CMK (cell line): ENCODE measurements around the gene SPTBN5.
A peak's percentile ranks its signal among the peaks of the same experiment; 100 is the strongest.

Experiments used
- DNase-seq: peaks from one replicate; pipeline ENCODE4 v3.0.0-alpha.2; 2010; ENCODE audit warnings: low read depth

SPTBN5 gene

DNA sequence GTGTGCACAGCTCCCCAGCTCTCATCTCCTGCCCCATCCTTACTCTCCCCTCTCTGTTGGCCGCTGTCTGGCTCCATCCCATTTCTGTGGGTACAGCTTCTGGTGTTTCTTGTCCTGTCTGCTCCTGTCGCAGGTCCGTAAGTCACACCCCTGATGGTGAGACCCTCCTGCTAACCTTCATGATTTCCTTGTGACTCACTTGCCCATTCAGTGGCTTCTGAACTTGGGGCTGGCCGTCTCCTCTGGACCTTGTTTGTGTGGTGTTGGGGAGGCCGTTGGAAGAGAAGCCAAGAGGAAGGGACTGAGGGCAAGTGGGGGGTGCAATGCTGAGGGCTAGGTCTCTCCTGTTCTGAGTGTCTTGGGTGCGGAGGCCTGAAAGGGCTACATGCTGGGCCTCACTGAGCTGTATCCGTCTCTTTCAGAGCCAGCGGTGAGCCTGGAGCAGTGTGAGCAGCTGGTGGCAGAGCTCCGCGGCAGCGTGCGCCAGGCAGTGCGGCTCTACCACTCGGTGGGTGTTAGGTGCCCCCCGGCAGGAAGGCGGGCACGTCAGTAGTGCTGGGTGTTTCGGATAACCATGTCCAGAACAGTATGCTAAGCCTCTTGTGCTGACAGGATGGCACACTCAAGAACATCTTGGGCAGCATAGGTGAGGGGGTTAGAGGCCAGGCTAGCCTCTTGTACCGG, 69.6 kb downstream of the SPTBN5 start:
- no peak for DNase-seq

DNA sequence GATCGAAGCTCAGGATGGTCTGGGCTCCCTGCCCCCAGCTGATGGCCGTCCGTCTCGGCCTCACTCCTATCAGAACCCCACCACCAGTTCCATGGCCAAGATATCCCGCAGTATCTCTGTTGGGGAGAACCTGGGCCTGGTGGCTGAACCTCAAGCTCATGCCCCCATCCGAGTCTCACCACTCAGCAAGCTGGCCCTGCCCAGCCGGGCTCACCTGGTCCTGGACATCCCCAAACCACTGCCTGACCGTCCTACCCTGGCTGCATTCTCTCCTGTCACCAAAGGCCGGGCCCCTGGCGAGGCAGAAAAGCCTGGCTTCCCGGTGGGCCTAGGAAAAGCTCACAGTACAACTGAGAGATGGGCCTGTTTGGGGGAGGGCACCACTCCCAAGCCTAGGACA, 70.4 kb downstream of the SPTBN5 start:
- no peak for DNase-seq

DNA sequence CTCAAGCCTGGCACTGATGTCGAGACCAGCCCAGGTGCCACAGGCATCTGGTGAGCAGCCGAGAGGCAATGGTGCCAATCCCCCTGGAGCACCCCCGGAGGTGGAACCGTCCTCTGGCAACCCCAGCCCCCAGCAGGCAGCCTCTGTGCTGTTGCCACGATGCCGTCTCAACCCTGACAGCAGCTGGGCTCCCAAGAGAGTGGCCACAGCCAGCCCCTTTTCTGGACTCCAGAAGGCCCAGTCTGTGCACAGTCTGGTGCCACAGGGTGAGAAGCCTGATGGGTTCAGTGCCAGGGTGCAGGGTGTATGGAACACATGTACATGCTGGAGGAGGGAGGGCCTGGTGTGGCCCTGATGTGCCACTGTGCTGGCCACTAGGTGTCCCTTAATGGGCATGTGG, 70.9 kb downstream of the SPTBN5 start:
- no peak for DNase-seq

DNA sequence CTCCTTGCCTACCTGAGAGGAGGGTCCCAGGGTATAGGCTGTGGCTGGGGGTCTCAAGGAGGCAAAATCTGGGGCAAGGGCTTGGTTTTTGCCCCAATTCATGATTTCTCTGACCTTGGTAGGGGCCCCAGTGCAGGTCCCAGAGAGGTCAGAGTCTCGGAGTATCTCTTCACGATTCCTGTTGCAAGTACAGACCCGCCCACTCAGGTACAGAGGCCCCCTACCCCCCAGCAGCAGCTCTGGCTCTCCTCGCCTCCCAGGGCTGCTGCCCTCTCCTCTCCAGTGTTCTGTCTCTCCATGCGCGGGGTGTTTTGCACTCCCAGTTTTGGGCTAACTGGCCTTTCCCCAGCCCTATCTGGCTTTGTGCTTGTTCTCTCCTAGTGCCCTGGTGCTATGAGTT, 71.4 kb downstream of the SPTBN5 start:
- no peak for DNase-seq

DNA sequence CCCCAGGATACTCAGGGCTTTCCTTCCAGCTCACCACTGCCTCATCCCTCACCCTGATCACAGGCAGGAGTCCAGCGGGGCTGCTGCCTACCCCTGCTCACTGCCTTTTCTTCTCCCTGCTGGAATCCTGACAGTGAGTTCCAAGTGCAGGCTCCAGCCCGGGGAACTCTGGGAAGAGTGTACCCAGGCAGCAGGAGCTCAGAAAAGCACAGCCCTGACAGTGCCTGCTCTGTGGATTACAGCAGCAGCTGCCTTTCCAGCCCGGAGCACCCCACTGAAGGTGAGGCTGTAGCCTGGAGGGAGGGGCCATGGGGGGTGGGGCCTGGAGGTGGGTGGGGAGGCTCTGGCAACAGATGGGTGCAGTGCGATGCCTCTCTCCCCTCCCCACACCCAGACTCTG, 72.0 kb downstream of the SPTBN5 start:
- DNase-seq: no peak

DNA sequence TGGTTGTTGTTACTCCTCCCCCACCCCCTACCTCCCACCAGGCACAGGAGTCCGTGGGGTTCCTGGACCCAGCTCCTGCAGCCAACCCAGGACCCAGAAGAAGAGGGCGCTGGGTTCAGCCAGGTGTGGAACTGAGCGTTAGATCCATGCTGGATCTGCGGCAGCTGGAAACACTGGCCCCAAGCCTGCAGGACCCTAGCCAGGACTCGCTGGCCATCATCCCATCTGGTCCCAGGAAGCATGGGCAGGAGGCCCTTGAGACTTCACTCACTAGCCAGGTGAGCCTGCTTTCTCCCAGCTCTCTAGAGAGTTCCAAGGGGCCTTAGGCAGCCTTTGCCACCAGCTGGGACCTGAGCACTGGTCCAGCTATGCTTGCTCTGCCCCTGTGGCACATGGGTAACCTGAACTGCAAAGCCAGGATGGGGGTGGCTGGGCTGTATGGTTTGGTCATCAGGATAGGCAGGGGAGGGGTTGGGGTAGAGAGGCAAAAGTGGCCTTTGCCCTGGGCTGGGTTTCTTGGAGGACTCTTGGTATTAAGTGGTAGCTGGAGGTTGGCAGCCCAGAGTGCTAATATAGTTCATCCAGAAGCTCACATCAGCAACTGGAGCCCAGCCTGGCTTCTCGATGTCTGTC, 72.9 kb downstream of the SPTBN5 start:
- DNase-seq: no peak

DNA sequence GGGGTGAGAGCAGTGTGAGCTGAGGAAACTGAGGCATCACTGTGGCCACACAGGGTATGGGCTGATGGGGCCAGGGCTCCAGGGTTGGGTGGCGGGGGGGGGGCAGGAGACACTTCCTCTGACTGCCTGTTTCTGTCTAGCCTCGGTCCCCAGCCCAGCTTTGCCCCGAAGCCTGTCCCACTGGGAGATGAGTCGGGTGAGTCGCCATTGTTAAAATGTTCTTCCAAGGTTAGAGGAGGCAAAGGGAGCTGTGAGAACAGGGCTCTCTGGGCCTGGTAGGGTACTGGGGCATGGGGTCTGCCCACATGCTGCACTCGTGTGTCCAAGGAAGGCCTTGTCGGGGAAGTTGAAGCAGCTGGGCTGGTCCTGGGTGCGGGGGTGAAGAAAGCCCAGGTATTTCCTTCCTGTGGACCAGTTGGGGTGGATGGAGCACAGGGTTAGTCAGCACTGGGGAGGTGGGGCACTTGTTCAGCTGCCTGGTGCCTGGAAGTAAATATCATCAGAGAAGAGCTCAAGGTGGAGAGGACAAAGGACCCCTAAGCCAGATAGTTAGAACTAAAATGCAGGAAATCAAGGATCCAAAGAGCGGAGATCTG, 74.3 kb downstream of the SPTBN5 start:
- DNase-seq: no peak

DNA sequence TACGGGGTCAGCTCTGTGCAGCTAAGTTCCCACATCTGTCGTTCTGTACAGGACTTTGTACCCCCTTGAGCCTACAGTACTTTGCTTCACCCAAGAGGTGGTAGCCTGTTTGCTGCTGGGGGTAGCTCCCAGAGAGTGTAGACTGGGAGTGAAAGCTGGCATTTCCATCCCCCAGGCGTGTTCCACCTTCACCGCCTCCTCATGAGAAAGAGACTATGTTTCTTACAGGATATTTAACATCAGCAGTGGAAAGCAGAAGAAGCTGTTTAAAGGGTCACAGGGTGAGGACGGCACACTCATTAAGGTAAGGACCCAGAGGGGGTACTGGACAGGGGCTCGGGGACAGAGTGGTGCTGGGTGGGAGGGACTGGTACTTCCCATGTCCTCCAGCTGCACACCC, 76.1 kb downstream of the SPTBN5 start:
- no peak for DNase-seq

DNA sequence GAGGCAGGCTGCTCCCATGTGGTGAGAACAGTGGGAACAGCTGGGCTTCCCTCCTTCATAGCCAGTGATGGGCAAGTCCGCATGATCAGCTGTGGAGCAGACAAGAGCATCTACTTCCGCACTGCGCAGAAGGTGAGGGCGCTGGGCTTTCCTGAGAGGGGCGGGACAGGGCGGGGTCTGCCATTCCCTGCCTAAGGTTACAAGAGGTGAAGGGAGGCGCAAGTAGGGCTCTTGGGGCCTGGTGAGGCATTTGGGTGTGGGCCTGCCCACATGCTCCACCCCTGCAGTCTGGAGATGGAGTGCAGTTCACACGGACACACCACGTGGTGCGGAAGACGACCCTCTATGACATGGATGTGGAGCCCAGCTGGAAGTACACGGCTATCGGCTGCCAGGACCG, 76.5 kb downstream of the SPTBN5 start:
- DNase-seq: no peak

DNA sequence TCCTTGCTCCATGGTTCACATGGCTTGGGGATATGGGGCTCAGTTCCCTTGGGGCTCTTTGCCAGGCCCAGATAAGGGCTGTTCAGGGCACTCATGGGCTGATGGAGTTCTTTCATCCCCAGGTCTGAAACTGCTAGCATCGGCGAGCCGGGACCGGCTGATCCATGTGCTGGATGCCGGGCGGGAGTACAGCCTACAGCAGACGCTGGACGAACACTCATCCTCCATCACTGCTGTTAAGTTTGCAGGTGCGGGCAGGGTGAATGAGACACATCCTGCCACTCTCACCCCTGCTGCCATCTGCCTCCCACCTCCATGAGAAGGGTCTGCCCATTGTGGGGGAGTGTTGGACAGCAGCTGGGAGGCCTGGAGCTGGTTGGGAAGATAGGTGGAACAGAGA, 77.1 kb downstream of the SPTBN5 start:
- DNase-seq: no peak

DNA sequence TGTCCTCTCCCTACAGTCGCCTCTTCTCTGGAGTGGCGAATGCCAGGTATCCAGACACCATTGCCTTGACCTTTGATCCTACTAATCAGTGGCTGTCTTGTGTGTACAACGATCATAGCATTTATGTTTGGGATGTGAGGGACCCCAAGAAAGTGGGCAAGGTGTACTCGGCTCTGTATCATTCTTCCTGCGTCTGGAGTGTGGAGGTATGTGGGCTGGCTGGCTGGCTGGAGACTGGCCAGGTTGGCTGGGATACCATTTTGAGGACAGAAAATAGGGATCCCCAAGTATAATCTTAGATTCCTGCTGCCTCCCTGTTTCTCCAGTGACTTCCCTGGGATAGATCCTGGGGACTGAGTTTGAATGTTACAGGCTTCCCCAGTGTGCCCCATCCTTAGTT, 79.3 kb downstream of the SPTBN5 start:
- DNase-seq: no peak

DNA sequence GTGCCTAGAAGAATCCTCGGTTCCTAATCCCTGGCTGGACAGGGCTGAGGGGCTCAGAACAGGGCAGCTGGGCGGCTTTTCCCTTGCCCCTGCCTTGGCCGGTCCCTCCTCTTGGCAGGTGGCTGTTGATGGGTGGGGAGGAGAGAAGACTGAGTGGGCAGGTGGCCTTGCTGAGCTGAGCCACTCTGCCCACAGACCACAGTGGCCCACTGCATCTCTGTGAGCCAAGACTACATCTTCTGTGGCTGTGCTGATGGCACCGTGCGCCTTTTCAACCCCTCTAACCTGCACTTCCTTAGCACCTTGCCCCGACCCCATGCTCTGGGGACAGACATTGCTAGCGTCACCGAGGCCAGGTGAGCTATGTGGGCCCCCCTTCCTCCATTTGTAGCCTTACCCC, 80.4 kb downstream of the SPTBN5 start:
- DNase-seq: no peak

DNA sequence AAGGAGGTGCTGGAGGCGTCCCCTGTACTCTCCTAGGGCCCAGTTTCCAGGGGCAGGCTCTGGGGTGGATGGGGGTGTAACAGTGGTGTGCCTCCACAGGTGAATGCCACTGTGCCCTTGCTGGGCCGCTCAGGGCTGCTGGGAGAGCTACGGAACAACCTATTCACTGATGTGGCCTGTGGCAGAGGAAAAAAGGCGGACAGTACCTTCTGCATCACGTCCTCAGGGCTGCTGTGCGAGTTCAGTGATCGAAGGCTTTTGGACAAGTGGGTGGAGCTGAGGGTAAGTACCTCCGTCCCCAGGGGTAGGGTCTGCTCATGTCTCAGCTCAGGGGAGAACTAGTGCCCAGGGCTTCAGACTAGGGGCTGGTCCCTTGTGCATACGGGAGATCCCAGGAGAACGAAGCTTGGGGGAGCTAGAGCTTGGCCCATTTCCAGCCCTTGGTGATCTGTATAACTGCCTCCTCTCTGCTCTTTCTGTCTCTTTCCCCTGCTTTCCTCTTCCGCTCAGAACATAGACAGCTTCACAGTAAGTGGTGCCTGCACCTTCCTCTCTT, 81.0 kb downstream of the SPTBN5 start:
- DNase-seq: no peak

DNA sequence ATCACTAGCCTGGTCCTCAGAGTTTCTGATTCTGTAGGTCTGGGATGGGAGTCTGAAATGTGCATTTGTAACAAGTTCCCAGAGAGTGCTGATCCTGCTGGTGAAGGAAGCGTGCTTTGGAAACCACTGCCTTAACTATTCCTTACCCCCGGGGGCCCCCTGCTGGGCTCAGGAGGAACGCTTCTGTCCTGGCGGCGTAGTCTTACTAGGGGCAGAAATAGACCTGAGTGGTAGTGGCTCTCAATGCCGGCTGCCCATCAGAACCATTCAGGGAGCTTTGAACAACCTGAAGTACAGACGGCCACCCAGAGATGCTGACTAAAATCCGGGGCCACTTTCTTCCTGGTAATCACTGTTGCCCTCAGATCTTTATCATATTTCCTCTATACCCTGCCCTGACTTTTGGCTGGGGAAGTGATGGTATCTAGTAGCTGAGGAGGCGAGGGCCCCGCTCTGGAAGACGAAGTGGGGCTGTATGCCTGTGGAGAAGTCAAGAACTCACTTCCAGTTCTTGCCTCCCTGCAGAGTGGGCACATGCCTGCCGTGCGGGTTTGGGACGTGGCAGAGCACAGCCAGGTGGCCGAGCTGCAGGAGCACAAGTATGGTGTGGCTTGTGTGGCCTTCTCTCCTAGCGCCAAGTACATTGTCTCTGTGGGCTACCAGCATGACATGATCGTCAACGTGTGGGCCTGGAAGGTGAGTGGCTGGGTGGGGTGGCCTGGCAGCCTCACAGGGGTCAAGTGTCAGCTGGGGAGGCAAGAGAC, 82.2 kb downstream of the SPTBN5 start:
- peak; percentile 38 for DNase-seq

DNA sequence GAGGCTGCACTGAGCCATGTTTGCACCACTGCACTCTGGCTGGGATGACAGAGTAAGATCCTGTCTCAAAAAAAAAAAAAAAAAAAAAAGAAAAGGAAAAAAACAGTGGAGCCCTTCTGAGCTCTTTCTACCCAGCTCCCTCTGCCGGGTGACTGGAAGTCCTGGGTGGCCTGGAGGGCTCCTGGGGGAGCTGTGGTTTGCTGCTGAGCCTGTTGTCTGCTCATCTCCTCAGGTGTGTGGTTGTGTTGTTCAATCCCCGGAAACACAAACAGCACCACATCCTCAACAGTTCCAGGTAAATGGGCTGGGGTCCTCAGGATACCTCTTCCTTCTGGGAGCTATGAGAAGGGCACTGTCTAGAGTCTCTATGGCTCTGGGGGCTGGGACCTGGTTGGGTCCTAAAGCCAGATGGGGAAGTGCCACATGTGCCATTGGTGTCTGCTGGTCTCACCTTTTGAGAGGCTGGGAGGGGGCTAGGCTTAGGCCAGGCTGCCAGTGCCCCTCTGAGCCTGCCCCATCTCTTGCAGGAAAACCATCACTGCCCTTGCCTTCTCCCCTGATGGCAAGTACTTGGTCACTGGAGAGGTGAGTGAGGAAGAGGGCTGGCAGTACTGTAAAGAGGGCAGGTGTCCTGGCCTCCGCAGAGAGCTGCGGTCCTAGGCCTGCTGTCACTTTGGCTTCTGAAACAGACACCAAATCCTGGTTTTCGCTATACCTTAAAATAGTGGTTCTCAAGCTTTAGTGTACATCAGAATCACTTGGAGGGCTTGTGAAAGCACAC, 83.0 kb downstream of the SPTBN5 start:
- no peak for DNase-seq

DNA sequence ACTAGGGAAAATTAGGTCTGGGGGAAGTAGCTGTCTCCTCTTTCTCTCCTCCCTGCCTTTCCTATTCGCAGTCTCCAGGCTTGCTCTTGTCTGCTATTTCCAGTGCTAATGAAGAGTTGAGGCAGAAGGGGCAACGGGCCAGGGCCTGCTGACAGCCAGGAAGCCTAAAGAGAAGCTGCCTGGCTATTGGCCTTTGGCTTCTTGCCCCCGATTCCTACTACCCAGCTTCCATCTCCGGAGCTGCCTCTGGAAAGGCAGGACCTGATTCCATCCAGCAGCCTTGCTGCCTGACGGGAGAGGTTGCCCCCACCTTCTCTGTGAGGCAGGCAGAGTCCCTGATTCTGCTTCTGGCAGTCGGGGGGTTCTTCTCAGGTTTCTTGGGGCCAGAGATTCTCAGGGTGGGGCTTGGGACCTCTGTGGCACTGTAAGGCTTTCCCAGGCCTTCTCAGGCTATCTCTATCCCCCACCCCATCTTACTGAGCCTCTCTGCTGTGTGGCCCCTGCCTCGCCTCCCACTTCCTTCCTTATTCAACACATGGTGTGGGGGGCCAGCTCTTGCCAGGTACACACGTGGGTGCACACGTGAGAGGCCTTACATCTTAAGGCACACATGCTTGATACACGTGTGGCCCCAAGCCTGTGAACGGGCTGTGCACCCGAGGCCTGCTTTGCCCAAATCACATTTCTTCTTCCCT, 84.2 kb downstream of the SPTBN5 start:
- DNase-seq: peak; percentile 70

DNA sequence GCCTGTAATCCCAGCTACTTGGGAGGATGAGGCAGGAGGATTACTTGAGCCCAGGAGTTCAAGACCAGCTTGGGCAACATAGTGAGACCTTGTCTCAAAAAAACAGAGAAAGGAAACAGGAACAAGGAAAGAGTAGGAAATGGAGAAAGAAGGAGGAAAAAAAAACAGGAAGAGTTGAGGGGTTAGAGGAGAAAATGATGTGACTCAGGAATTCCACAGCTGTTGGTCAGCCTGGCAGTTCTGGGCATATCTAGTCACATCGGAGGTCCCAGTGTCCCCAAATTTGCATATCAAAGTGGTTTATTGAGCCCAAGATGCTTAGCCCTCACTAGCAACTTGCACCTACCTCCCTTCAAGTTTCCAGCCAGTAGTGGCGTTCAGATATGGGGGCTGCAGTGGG, 84.7 kb downstream of the SPTBN5 start:
- DNase-seq: no peak

DNA sequence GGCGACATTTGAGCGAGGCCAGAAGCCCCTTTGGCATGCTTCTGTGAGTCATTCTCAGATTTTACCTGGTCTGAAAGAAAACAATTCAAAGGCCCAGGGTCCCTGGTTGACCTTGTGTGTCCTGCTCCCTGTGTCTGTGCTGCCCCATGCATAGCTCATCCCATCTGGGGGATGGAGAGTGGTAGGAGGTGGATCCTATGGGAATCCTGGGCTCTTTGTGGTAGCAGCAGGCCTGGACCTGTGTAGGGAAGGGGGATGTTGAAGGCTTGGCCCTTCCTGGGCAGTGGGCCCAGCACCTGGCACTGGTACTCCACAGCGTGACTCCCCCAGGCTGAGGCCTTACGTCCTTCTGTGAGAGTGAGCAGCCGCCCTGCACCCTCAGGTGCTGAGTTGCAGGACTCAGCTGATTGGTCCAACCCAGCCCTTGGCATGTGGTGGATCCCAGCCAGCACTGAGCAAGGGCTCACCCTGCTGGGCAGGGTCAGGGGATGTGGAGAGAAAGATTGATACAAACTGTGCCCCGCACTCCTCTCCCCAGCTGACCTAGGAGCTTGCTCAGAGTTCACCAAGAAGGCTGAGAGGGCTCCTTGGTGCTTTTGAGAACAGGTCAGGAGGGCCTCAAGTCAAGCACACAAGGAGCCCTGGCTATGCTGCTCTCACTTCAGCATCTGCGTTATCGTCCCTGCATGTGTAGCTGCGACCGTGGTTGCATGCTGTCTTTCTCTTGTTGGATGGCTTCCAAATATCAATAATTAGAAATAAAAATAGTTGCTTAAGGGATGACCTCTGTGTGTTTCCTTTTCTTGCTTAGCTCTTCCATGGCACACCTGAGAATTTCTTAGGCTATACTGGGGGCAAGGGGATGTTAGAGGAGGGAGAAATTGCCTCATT, 87.3 kb downstream of the SPTBN5 start:
- no peak for DNase-seq

DNA sequence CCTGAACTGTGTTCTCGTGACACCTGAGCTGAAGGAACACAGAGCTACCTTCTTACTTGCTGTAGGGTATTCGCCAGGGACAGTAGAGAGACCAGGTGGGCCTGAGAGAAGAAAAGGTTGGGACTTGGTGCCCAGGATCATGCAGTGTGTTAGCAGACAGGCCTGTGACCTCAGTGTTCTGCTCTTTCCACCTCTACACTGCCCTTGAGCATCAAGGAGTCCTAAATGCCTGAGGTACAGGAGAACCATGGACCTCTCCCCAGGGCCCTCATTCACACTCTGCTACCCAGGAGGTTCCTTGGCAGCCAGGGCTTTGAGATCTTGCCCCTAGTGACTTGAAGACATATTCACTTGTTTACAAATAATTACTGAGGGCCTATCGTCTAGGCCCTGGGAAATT, 88.1 kb downstream of the SPTBN5 start:
- no peak for DNase-seq
